K562 (cell line): Measurements from ENCODE around the gene CNOT6. TPM values are rescaled to one million over a fixed set of nuclear protein-coding genes. Genes with fewer than 3 reads are reported as not detected.

ENCODE experiments used
- ATAC-seq: fragments of 200-7000 bp; cut with Tn5 transposase; 3 replicates; pipeline ENCODE4 v1.9.1; 2020; ENCODE audit warnings: moderate library complexity
- BruUV-seq: library from RNA; stranded (reverse); fragments of 400-500 nt; replicated peaks from 2 replicates; lab custom pipeline; 2021; lab: Mats Ljungman, UMichigan
- CTCF ChIA-PET: fragments of 300-600 bp; formaldehyde crosslinking; extraction: SDS; loops from one replicate; lab custom pipeline; 2021; ENCODE audit warnings: low intra/inter-chr PET ratio; lab: Yijun Ruan, JAX
- POLR2A ChIA-PET: fragments of 300-600, 350-650 bp; sonication (Branson Sonifier 250); formaldehyde crosslinking; extraction: SDS; loops from one replicate; lab custom pipeline; 2021; ENCODE audit warnings: antibody characterized with exemption, inconsistent platforms; lab: Yijun Ruan, JAX
- DNase-seq, 4 experiments: peaks; one replicate each; pipeline versions ENCODE4 v3.0.0 to v3.0.0-alpha.2; 2011 to 2018; ENCODE audit warnings: low spot score in 3 of 4, mixed read lengths in 3 of 4; ENCODE audit errors: extremely low read depth in 1 of 4
- FAIRE-seq: peaks from 2 replicates; lab custom pipeline; 2011; peaks lifted over from hg19 to GRCh38; lab: Jason Lieb, UNC
- H2AFZ ChIP-seq: 2 replicates; pipeline ENCODE4 v1.6.0; 2011; ENCODE audit warnings: low read depth, low read length, control low read depth, inconsistent platforms
- H3K27ac ChIP-seq: fragments of 200-600 bp; 3 replicates; pipeline ENCODE4 v1.8.0; 2011; ENCODE audit warnings: low read depth, mild to moderate bottlenecking, control low read depth, inconsistent platforms, low read length, moderate library complexity, mixed read lengths; ENCODE audit errors: extremely low read depth
- H3K27me3 ChIP-seq, 2 experiments: fragments of 300-600 bp in 1 of 2; 2 replicates in 1 of 2; 3 replicates in 1 of 2; pipeline versions ENCODE4 v1.6.0 to v1.8.0; 2011; ENCODE audit warnings: inconsistent platforms in 2 of 2, low read length in 2 of 2, mild to moderate bottlenecking in 1 of 2, mixed read lengths in 1 of 2, moderate library complexity in 1 of 2; ENCODE audit not compliant: control insufficient read depth in 2 of 2, insufficient read depth in 2 of 2
- H3K36me3 ChIP-seq: fragments of 300-600 bp; 3 replicates; pipeline ENCODE4 v1.8.0; 2011; ENCODE audit warnings: mild to moderate bottlenecking, low read length, inconsistent platforms; ENCODE audit not compliant: control insufficient read depth, insufficient read depth
- H3K4me1 ChIP-seq, 2 experiments: fragments of 200-600 bp in 1 of 2; replicated peaks in 1 of 2; 2 replicates in 1 of 2; 3 replicates in 1 of 2; pipeline versions ENCODE4 v1.5.1 to v1.8.0; 2011; ENCODE audit warnings: inconsistent platforms in 2 of 2, low read length in 2 of 2, mild to moderate bottlenecking in 1 of 2, mixed read lengths in 1 of 2, moderate library complexity in 1 of 2; ENCODE audit not compliant: control insufficient read depth in 2 of 2, insufficient read depth in 2 of 2
- H3K4me2 ChIP-seq: 2 replicates; pipeline ENCODE4 v1.6.1; 2011; ENCODE audit warnings: low read length, control low read depth, inconsistent platforms, mixed read lengths; ENCODE audit not compliant: insufficient read depth
- H3K4me3 ChIP-seq: fragments of 200-600 bp; sonication (generic), shearing (Covaris generic); 2 replicates; pipeline ENCODE4 v1.5.1; 2016; ENCODE audit warnings: control low read depth, inconsistent platforms
- H3K79me2 ChIP-seq: fragments of 200-600 bp; 3 replicates; pipeline ENCODE4 v1.8.0; 2011; ENCODE audit warnings: low read length, inconsistent platforms; ENCODE audit not compliant: control insufficient read depth, insufficient read depth
- H3K9ac ChIP-seq, 2 experiments: 2 replicates each; pipeline versions ENCODE4 v1.6.0 to v1.6.1; 2011; ENCODE audit warnings: low read depth in 2 of 2, low read length in 2 of 2, control low read depth in 1 of 2, inconsistent platforms in 1 of 2, mild to moderate bottlenecking in 1 of 2, mixed read lengths in 1 of 2; ENCODE audit not compliant: insufficient read depth in 1 of 2
- H3K9me1 ChIP-seq: one replicate; pipeline ENCODE4 v1.6.0; 2011; ENCODE audit warnings: inconsistent platforms, mild to moderate bottlenecking, low read length, moderate library complexity; ENCODE audit not compliant: control insufficient read depth, insufficient read depth
- H3K9me3 ChIP-seq: replicated peaks from 2 replicates; pipeline ENCODE4 v1.5.1; 2011; ENCODE audit warnings: low read depth, low read length, inconsistent platforms; ENCODE audit not compliant: control insufficient read depth, insufficient read depth
- H4K20me1 ChIP-seq: replicated peaks from 2 replicates; pipeline ENCODE4 v1.6.1; 2011; ENCODE audit warnings: low read length, inconsistent platforms, mixed read lengths; ENCODE audit not compliant: control insufficient read depth, insufficient read depth
- ATF6 ChIP-seq: sonication (generic); formaldehyde crosslinking; IDR thresholded peaks from 2 replicates; pipeline ENCODE4 v1.4.0; 2020; ENCODE audit warnings: mild to moderate bottlenecking, missing genetic modification reagents
- FOSL1 ChIP-seq: fragments of 200-800 bp; sonication (Bioruptor generic); conservative IDR thresholded peaks from 2 replicates; pipeline ENCODE4 v1.6.1; 2016; ENCODE audit warnings: missing genetic modification characterization, missing compliant biosample characterization
- MYBL2 ChIP-seq, 2 experiments: fragments of 450-650 bp in 1 of 2; sonication (generic) in 1 of 2; formaldehyde crosslinking in 1 of 2; IDR thresholded peaks; 2 replicates each; pipeline versions ENCODE4 v1.6.1 to v1.8.1; 2017 to 2022; ENCODE audit warnings: borderline replicate concordance in 1 of 2, inconsistent platforms in 1 of 2, low read depth in 1 of 2, mild to moderate bottlenecking in 1 of 2, missing genetic modification reagents in 1 of 2, moderate library complexity in 1 of 2
- NEUROD1 ChIP-seq: fragments of 150-350 bp; IDR thresholded peaks from 2 replicates; pipeline ENCODE4 v1.6.1; 2014; ENCODE audit warnings: borderline replicate concordance, low read length, low read depth; ENCODE audit not compliant: partially characterized antibody
- NFXL1 ChIP-seq: fragments of 450-650 bp; formaldehyde crosslinking; IDR thresholded peaks from 2 replicates; pipeline ENCODE4 v1.4.0; 2021; ENCODE audit warnings: mild to moderate bottlenecking
- PREB ChIP-seq: sonication (generic); formaldehyde crosslinking; IDR thresholded peaks from 2 replicates; pipeline ENCODE4 v1.8.1; 2023; ENCODE audit warnings: mild to moderate bottlenecking, missing genetic modification reagents
- PRPF4 ChIP-seq: fragments of 200-400 bp; formaldehyde crosslinking; IDR thresholded peaks from one replicate; pipeline ENCODE4 v1.6.1; 2017; ENCODE audit warnings: low read length, low read depth, mild to moderate bottlenecking; ENCODE audit not compliant: insufficient read depth, poor library complexity, severe bottlenecking
- SREBF1 ChIP-seq: fragments of 150-350 bp; IDR thresholded peaks from 2 replicates; pipeline ENCODE4 v1.6.1; 2014; ENCODE audit warnings: antibody characterized with exemption, low read depth, low read length, borderline replicate concordance
- TCFL5 ChIP-seq: fragments of 250-450 bp; sonication (Bioruptor Pico); conservative IDR thresholded peaks from 2 replicates; pipeline ENCODE4 v1.6.1; 2021; ENCODE audit warnings: mild to moderate bottlenecking, moderate library complexity, matching md5 sums
- ZFP36 ChIP-seq: fragments of 150-350 bp; IDR thresholded peaks from 2 replicates; pipeline ENCODE4 v1.6.1; 2018; ENCODE audit warnings: low read length, low read depth; ENCODE audit not compliant: partially characterized antibody
- ZZZ3 ChIP-seq: fragments of 450-650 bp; IDR thresholded peaks from 2 replicates; pipeline ENCODE4 v1.6.1; 2016; ENCODE audit warnings: antibody characterized with exemption, mild to moderate bottlenecking, moderate library complexity
- WGBS: fragments of 100-300 bp; shearing (Covaris generic); methylation state at CpG from one replicate; pipeline ENCODE4 v1.1.6; 2016; ENCODE audit warnings: low coverage, mixed read lengths; ENCODE audit not compliant: insufficient coverage; ENCODE audit errors: missing lambda C conversion rate; 5-methylcytosine and 5-hydroxymethylcytosine counted together
- in situ Hi-C: fragments of 300-500 bp; cut with MboI; formaldehyde crosslinking; loops from 4 replicates; pipeline ENCODE4 v1.15.0; 2018; ENCODE audit warnings: inconsistent platforms, mixed read lengths
- intact Hi-C: fragments of 100-400 bp; cut with micrococcal nuclease; formaldehyde crosslinking; loops from 2 replicates; pipeline ENCODE4 v1.14.2; 2022
- polyA plus RNA-seq, 8 experiments: library from polyadenylated mRNA; depleted of rRNA in 4 of 8; stranded (reverse) in 5 of 8; unstranded in 3 of 8; fragments of >200 nt; fragmentation: Nextera tagmentation in 2 of 8; fragmentation: Illumina TruSeq in 1 of 8; extraction: Ambion mirVana in 2 of 8; extraction: Trizol in 1 of 8; gene quantifications; 2 replicates each; pipeline versions ENCODE4 v1.2.1 to v1.2.3, GENCODE V29; 2011 to 2014; ENCODE audit warnings: inconsistent platforms in 1 of 8, missing spikeins in 1 of 8
- total RNA-seq, 7 experiments: library from RNA; depleted of rRNA in 6 of 7; stranded (reverse); fragments of >200 nt in 6 of 7; fragmentation: Illumina TruSeq in 2 of 7; extraction: Trizol in 2 of 7; gene quantifications; 2 replicates each; pipeline versions ENCODE4 v1.2.1 to v1.2.3, GENCODE V29; 2011 to 2021; ENCODE audit warnings: low replicate concordance in 1 of 7

The CNOT6 gene
- total and polyA plus RNA-seq, 9 of the 15 experiments (the other 6 are each of a cell fraction or from before 2014, with no cell fraction given), result 4.9 to 32.4 (median 14.0) TPM

- no peak for TF ChIP-seq TCFL5
Observed at GRCh38 chr5:180620014-180620413, 125.8 kb downstream of the CNOT6 start (continued).

GRCh38 chr5:180621311-180621710, 127.1 kb downstream of the CNOT6 start:
- CTCF ChIA-PET, result no interaction called here
- H3K27ac ChIP-seq, result no peak overlapping the region
- DNase-seq, result no peak
- H3K27me3 ChIP-seq, result peaks cover 6 to 43% of the 10 kb centered on the region in 2 experiments
- intact Hi-C loops (no loop called here), in situ Hi-C loops (no loop called here)
- no peak for ATAC-seq
- H3K4me3 ChIP-seq, result no peak overlapping the region
- WGBS, result 36% methylated on average over 27 of the region's 32 CpGs
- H3K79me2 ChIP-seq, result no peaks in the 10 kb centered on the region
- no peaks in the 10 kb centered on the region for H4K20me1 ChIP-seq
- H3K9me1 ChIP-seq, result no peaks in the 10 kb centered on the region
- POLR2A ChIA-PET, result interaction anchor here (0.6 kb wide), 1 partner anchor 9 kb away, joined by 3 read pairs; no protein-coding TSS in a partner anchor
- no peak overlapping the region for H3K4me2 ChIP-seq
- TF ChIP-seq FOSL1 (tag), result no peak
- peak; percentile 35 for TF ChIP-seq ZFP36
- H3K9ac ChIP-seq, result no peak overlapping the region
- no peaks in the 10 kb centered on the region for H3K36me3 ChIP-seq
- BruUV-seq, result no TSS peak
- H2AFZ ChIP-seq, result no peak overlapping the region
- H3K4me1 ChIP-seq, result peaks cover 0 to 35% of the 10 kb centered on the region in 2 experiments; a peak in 2 of 5 replicates
- no peaks in the 10 kb centered on the region for H3K9me3 ChIP-seq
- FAIRE-seq, result no peak

GRCh38 chr5:180622910-180623309, 128.7 kb downstream of the CNOT6 start:
- H4K20me1 ChIP-seq, result no peaks in the 10 kb centered on the region
- BruUV-seq, result no TSS peak
- H3K27ac ChIP-seq, result no peak overlapping the region
- WGBS, result 47% methylated on average over 5 of the region's 6 CpGs
- intact Hi-C loops (no loop called here), in situ Hi-C loops (no loop called here)
- no peak for FAIRE-seq
- no peak overlapping the region for H3K9ac ChIP-seq
- no peak for DNase-seq
- CTCF ChIA-PET, result no interaction called here
- H3K36me3 ChIP-seq, result no peaks in the 10 kb centered on the region
- POLR2A ChIA-PET, result no interaction called here
- ATAC-seq, result no peak
- H3K9me3 ChIP-seq, result no peaks in the 10 kb centered on the region
- peaks cover 6 to 53% of the 10 kb centered on the region in 2 experiments for H3K27me3 ChIP-seq
- H3K4me2 ChIP-seq, result no peak overlapping the region
- peaks cover 0 to 44% of the 10 kb centered on the region in 2 experiments; a peak in 2 of 5 replicates for H3K4me1 ChIP-seq
- no peak overlapping the region for H3K4me3 ChIP-seq
- H3K9me1 ChIP-seq, result no peaks in the 10 kb centered on the region
- H2AFZ ChIP-seq, result no peak overlapping the region
- no peaks in the 10 kb centered on the region for H3K79me2 ChIP-seq
- TF ChIP-seq PRPF4, result no peak
- TF ChIP-seq ZZZ3, result no peak
- TF ChIP-seq MYBL2 (IDR thresholded peaks at IDR 0.05; ENCODE audit: low read depth), result no peak
- TF ChIP-seq MYBL2 (CRISPR knock-in tag; IDR thresholded peaks at IDR 0.05; ENCODE audit: borderline replicate concordance), result no peak
- TF ChIP-seq NFXL1, result no peak
- TF ChIP-seq ATF6 (CRISPR knock-in tag), result no peak
- TF ChIP-seq SREBF1, result no peak
- TF ChIP-seq NEUROD1, result no peak
- TF ChIP-seq PREB (CRISPR knock-in tag), result no peak
